DMS 273 (cell line): Measurements from ENCODE around the gene COPB1.

ENCODE experiments used
- DNase-seq: peaks from one replicate; lab custom pipeline; 2025; ENCODE audit not compliant: unreplicated experiment; lab: John Stamatoyannopoulos, UW

Gene COPB1

GRCh38 chr11:14425621-14426020 lies 74.0 kb downstream of the COPB1 start:
- DNase-seq, result no peak

DNA sequence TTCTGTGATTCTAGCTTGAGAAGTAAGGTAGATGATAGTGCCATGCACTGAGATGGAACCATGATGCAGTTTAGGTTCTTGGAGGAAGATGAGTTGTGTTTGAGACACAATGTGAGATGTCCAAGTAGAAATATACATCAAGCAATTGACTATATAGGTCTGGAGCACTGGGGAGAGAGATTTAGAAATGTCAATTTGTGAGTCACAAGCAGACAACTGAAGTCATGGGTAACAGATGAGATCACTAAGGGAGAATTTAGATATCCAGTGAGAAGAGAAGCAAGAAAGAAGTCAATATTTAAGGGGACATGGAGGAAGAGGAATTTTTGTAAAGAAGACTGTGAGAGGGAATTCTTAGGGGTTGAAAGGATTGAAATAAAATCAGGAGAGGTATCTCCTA lies 75.5 kb downstream of the COPB1 start:
- DNase-seq, result no peak

DNA sequence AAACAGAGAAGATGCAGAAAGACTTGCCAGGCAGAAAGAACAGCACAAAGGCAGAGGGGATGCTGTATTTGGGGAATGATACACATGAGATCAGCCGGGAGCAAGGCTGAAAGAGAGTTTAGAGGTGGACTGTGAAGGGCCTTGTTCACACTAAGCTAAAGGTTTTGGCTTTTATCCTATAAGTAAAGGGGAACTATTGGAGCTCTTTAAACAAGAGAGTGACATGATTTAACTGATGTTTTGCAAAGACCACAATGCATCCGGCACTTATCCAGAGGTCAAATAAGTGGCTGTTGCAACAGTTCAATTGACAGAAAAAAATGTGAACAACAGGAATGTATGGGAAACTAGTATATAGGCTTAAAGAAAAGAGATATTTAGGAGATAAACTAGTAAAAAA lies 76.0 kb downstream of the COPB1 start:
- DNase-seq, result no peak

GRCh38 chr11:14422814-14423182 lies 76.8 kb downstream of the COPB1 start:
- DNase-seq, result peak; percentile 26

GRCh38 chr11:14422052-14422813 lies 77.4 kb downstream of the COPB1 start:
- DNase-seq, result peak; percentile 96

DNA sequence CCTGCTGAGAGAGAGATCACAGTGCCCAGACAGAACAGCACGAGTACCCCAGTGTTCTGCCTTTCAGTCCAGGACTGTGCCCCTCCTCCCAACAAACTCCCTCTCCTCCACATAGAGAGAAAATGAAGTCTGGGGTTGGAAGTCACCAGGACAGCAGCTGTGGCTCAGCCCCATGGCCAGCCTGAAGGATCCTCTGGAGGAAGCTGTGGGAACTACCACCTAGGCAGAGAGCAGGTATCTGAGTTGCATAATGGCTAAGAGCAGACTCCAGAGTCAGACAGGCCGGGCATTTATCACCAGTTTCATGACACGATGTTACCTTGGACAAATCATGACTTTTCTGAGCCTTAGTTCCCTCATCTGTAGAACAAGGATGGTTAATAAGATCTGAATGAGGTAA lies 79.4 kb downstream of the COPB1 start:
- DNase-seq, result no peak

DNA sequence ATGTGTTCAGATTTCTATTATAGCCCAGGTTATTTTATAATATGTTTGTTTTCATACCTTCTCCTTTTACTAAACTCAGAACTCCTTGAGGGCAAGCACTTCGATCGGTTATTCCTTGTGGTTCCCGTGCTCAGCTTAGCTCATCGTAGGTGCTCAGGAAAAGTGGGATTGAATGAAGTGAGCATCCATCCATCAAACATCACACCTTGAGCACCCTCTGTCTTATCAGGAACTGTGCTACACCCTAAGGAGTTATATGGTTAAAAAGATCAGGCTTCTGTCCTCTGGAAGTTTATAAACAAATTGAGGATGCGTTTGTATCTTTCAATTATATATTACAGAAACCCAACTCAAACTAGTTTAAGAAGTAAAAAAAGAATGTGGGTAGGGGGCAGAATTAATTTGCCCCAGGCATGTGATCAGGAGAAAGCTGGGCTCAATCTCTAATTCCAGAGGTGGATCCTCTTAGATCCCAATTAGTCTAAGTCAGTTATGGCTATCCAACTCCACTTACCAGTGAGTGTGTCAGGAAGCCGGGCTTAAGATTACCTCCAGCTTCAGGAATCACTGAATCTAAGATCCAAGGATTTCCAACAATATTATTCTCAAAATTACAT lies 80.7 kb downstream of the COPB1 start:
- peak; percentile 54 for DNase-seq

- no peak for DNase-seq
These were observed 81.8 kb downstream of the COPB1 start for GRCh38 chr11:14417617-14418374.

DNA sequence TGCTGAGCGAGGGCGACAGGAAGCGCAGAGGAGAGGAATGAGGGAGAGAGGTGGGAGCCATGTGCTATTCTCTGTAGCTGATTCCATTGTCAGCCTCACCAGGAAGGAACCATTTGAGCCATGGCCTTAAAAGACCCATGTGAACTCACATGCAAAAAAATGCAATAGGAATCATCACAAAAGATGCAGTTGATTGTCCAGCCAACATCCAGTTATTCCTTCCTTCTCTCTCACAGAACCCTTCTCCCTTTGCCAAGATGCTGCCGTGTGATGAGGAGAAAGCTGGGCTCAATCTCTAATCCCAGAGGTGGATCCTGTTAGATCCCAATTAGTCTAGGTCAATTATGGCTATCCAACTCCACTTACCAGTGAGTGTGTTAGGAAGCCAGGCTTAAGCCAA lies 82.4 kb downstream of the COPB1 start:
- DNase-seq, result no peak

DNA sequence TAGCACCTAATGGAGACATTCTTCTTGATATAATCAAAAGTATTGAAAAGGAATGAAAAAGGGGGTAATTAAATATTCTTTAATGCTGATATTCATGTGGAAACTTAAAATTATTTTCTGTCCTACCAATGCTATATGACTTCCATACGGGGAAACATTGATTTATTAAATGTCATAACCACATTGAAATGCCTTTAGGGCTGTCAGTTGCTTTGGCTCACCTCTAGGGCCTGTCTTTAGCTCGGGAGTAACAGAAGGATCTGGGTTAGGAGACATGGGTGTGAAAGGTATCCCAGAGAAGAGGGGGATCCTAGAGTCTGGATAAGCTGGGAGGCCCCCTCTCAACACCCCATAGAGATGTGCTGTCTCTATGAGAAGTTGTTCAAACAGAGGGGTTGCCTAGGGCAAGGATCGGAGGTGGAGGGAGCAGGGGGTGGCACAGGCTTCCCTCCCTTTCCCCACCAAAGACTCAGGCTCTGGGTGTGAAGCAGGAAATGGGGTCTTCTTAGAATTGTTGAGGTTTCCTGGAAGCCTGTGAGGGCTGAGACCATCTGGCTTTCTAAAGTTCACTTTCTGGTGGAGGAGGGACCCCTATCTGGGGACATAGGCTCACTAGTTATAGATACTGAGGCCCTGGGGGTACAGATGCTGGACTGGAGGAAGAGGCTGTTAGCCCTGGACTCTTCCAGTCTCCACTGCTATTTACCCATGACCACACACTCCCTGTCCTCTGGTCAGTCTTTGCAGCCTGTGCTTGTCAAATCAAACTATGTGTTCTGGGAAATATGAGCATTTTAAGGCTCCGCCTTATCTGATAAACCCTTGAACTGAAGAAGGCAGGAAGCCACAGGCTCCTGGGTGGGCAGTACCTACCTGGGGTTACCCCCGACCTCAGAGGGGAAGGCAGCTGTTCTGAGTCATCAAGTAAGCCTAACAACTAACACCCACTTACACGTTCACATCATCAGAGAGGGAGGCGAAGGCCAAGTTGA lies 84.8 kb downstream of the COPB1 start:
- no peak for DNase-seq

DNA sequence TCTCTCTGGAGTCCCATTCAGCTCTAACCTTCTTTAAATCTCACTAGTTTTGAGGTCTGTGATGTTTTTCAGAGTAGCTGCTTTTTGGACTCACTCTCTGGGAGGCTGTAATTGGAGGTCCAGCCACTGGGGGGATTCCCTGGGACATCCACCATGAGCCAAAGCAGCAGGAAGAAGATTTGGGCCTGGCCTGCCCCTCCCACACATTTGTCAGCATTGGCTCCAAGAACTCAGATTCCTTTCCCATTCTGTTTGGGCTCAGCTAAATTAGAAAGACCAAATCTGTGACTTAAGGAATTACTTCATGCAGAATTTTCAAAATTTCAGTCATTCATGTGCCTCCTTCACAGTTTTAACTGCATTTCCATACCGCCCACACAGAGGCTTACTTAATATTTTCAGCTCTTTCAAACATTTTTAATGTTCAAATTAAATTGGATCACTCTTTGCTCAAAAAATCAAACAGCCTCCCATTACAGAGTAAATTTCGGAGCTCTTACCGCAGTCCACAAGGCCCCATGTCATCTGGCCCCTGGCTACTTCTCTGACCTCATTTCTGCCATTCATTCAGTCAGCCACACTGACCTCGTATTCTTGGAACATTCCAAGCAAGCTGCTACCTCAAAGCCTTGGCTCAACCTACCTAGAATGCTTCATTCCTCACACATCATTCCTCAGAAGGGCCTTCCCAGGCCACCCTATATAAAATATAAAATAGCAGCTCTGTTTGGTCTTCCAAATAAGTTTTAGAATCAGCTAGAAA lies 86.1 kb downstream of the COPB1 start:
- DNase-seq, result peak; percentile 37

DNA sequence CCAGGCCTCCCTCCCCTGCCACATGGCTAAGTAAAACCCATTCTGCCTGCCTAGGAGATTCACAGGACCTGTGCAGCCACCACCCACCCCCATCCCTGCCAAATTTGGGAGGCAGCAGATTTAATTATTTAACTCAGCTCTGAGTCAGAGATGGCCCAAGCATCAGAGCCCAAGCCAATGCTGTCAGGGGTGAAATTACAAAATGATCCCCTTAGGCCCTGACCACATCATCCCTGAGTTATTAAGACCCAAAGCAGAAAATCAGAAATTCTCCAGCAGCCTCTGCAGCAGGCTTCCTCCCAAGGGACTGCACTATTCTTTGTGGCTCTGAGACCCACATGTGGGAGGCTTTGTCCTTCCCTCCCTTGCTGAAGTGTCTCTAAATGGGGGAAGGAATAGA lies 87.8 kb downstream of the COPB1 start:
- DNase-seq, result no peak

GRCh38 chr11:14409891-14410290 lies 89.7 kb downstream of the COPB1 start:
- DNase-seq, result no peak

DNA sequence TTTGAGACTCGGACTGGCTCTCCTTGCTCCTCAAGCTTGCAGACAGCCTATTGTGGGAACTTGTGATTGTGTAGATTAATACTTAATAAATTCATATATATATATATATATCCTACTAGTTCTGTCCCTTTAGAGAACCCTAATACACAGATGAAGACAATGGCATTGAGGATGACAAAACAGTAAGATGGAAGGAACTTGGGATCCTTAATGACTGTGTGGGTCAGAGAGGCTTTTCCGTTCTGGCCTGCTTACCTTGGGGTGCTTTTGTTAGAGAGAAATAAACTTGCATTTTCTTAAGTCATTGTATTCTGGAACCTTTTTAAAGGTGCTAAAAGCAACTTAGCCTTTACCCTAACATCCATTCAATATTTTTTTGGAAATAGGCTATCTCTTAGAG lies 91.0 kb downstream of the COPB1 start:
- no peak for DNase-seq
